GM19397 (cell line): Measurements from ENCODE around the gene KLF17.

Experiments used
- ATAC-seq: cut with Tn5 transposase; IDR thresholded peaks from one replicate; pipeline ENCODE4 v1.9.1; 2021; ENCODE audit warnings: mild to moderate bottlenecking, moderate library complexity; ENCODE audit not compliant: unreplicated experiment

The KLF17 gene

GRCh38 chr1:44118682-44119081, at the start of gene KLF17:
Gene KLF17 (plus strand): TSS chr1:44118821. CDS start chr1:44118908, 87 bp downstream.
- ATAC-seq: no peak

- ATAC-seq: no peak
Measured at GRCh38 chr1:44071461-44071860, 47.2 kb upstream of the KLF17 start.

GRCh38 chr1:44072204-44072603, 46.4 kb upstream of the KLF17 start:
- no peak for ATAC-seq

- ATAC-seq: no peak
Measured at GRCh38 chr1:44072821-44073220, 45.8 kb upstream of the KLF17 start.

GRCh38 chr1:44073528-44073927, 45.1 kb upstream of the KLF17 start:
- ATAC-seq: no peak

GRCh38 chr1:44074415-44074814, 44.2 kb upstream of the KLF17 start:
- ATAC-seq: no peak

- ATAC-seq: no peak
Measured at GRCh38 chr1:44076066-44076465, 42.6 kb upstream of the KLF17 start.

- ATAC-seq: no peak
Measured at GRCh38 chr1:44077421-44077820, 41.2 kb upstream of the KLF17 start.

- ATAC-seq: no peak
Measured at GRCh38 chr1:44078104-44078503, 40.5 kb upstream of the KLF17 start.

- ATAC-seq: no peak
Measured at GRCh38 chr1:44079566-44079965, 39.1 kb upstream of the KLF17 start.

GRCh38 chr1:44084998-44085675, 33.5 kb upstream of the KLF17 start:
- no peak for ATAC-seq

GRCh38 chr1:44086692-44087474, 31.7 kb upstream of the KLF17 start:
- ATAC-seq: no peak

GRCh38 chr1:44089371-44090048, 29.1 kb upstream of the KLF17 start:
- ATAC-seq: no peak

GRCh38 chr1:44090429-44091252, 28.0 kb upstream of the KLF17 start:
- ATAC-seq: no peak

- ATAC-seq: no peak
Measured at GRCh38 chr1:44094047-44094446, 24.6 kb upstream of the KLF17 start.

- no peak for ATAC-seq
Measured at GRCh38 chr1:44100183-44100868, 18.3 kb upstream of the KLF17 start.

GRCh38 chr1:44101328-44101727, 17.3 kb upstream of the KLF17 start:
- no peak for ATAC-seq

- no peak for ATAC-seq
Measured at GRCh38 chr1:44103270-44104131, 15.1 kb upstream of the KLF17 start.

GRCh38 chr1:44105810-44106209, 12.8 kb upstream of the KLF17 start:
- ATAC-seq: no peak
